K562 (cell line): Measurements from ENCODE around the gene KIAA0513. TPM values are rescaled to one million over a fixed set of nuclear protein-coding genes. Genes with fewer than 3 reads are reported as not detected.

Source experiments
- ARHGAP35 ChIP-seq: fragments of 450-650 bp; IDR thresholded peaks from 2 replicates; pipeline ENCODE4 v1.6.1; 2018; ENCODE audit not compliant: partially characterized antibody
- BRD4 ChIP-seq: fragments of 200-600 bp; sonication (generic); IDR thresholded peaks from 2 replicates; pipeline ENCODE4 v1.6.1; 2017; ENCODE audit warnings: inconsistent platforms
- CBX5 ChIP-seq: IDR thresholded peaks from 2 replicates; pipeline ENCODE4 v1.6.1; 2014; ENCODE audit warnings: low read depth, borderline replicate concordance
- CC2D1A ChIP-seq: fragments of 450-650 bp; IDR thresholded peaks from 2 replicates; pipeline ENCODE4 v1.6.1; 2017; ENCODE audit warnings: mild to moderate bottlenecking
- CREM ChIP-seq: IDR thresholded peaks from 2 replicates; pipeline ENCODE4 v1.6.1; 2014; ENCODE audit warnings: antibody characterized with exemption, low read depth
- DNMT1 ChIP-seq: fragments of 450-650 bp; IDR thresholded peaks from 2 replicates; pipeline ENCODE4 v1.6.1; 2016; ENCODE audit warnings: antibody characterized with exemption, mild to moderate bottlenecking
- HDAC1 ChIP-seq, 2 experiments: fragments of 450-650 bp; IDR thresholded peaks; 2 replicates each; pipeline ENCODE4 v1.6.1; 2016 to 2017; ENCODE audit warnings: inconsistent platforms in 1 of 2, mild to moderate bottlenecking in 1 of 2, moderate library complexity in 1 of 2
- HMG20A ChIP-seq: fragments of 450-650 bp; formaldehyde crosslinking; conservative IDR thresholded peaks from 2 replicates; pipeline ENCODE4 v1.4.0; 2020; ENCODE audit warnings: mild to moderate bottlenecking, mixed read lengths
- JUN ChIP-seq, 2 experiments: sonication (generic) in 1 of 2; formaldehyde crosslinking in 1 of 2; IDR thresholded peaks; 2 replicates each; pipeline versions ENCODE4 v1.6.1 to v1.8.0; 2012 to 2022; ENCODE audit warnings: borderline replicate concordance in 2 of 2, mild to moderate bottlenecking in 2 of 2, improper control_type of control experiment in 1 of 2, low read depth in 1 of 2, low read length in 1 of 2, missing genetic modification reagents in 1 of 2
- KDM2B ChIP-seq: fragments of 250-450 bp; sonication (Bioruptor Pico); IDR thresholded peaks from 2 replicates; pipeline ENCODE4 v1.8.0; 2021; ENCODE audit warnings: mild to moderate bottlenecking, moderate library complexity
- MCM5 ChIP-seq: fragments of 450-650 bp; IDR thresholded peaks from 2 replicates; pipeline ENCODE4 v1.6.1; 2016; ENCODE audit warnings: low read depth
- MYBL2 ChIP-seq, 2 experiments: fragments of 450-650 bp in 1 of 2; sonication (generic) in 1 of 2; formaldehyde crosslinking in 1 of 2; IDR thresholded peaks; 2 replicates each; pipeline versions ENCODE4 v1.6.1 to v1.8.1; 2017 to 2022; ENCODE audit warnings: borderline replicate concordance in 1 of 2, inconsistent platforms in 1 of 2, low read depth in 1 of 2, mild to moderate bottlenecking in 1 of 2, missing genetic modification reagents in 1 of 2, moderate library complexity in 1 of 2
- POLR3A ChIP-seq: IDR thresholded peaks from 2 replicates; pipeline ENCODE4 v1.6.1; 2011; ENCODE audit warnings: borderline replicate concordance, mild to moderate bottlenecking, moderate library complexity; ENCODE audit not compliant: insufficient read length, insufficient read depth; ENCODE audit errors: extremely low read depth
- RBM14 ChIP-seq: fragments of 200-400 bp; formaldehyde crosslinking; IDR thresholded peaks from 2 replicates; pipeline ENCODE4 v1.6.1; 2018; ENCODE audit warnings: low read depth, mild to moderate bottlenecking, low read length, moderate library complexity, borderline replicate concordance; ENCODE audit not compliant: insufficient read depth
- SMARCE1 ChIP-seq: fragments of 450-650 bp; IDR thresholded peaks from 2 replicates; pipeline ENCODE4 v1.7.1; 2016; ENCODE audit warnings: mild to moderate bottlenecking
- TCF3 ChIP-seq: sonication (generic); formaldehyde crosslinking; IDR thresholded peaks from 2 replicates; pipeline ENCODE4 v1.4.0; 2020; ENCODE audit warnings: mild to moderate bottlenecking, missing genetic modification reagents
- YY1 ChIP-seq, 3 experiments: IDR thresholded peaks; 2 replicates each; pipeline ENCODE4 v1.6.1; 2011; ENCODE audit warnings: low read length in 2 of 3, mild to moderate bottlenecking in 2 of 3, moderate library complexity in 2 of 3, borderline replicate concordance in 1 of 3, control low read depth in 1 of 3, low read depth in 1 of 3; ENCODE audit not compliant: insufficient read depth in 3 of 3, insufficient replicate concordance in 2 of 3, control insufficient read depth in 1 of 3, insufficient read length in 1 of 3; ENCODE audit errors: extremely low read depth in 1 of 3
- ZBTB17 ChIP-seq: fragments of 450-650 bp; formaldehyde crosslinking; IDR thresholded peaks from 2 replicates; pipeline ENCODE4 v1.4.0; 2020; ENCODE audit warnings: mild to moderate bottlenecking
- ZNF12 ChIP-seq: sonication (generic); formaldehyde crosslinking; IDR thresholded peaks from 2 replicates; pipeline ENCODE4 v1.4.0; 2020; ENCODE audit warnings: mild to moderate bottlenecking, missing genetic modification reagents
- ZNF143 ChIP-seq: sonication (generic); formaldehyde crosslinking; IDR thresholded peaks from 2 replicates; pipeline ENCODE4 v1.9.0; 2022; ENCODE audit warnings: mild to moderate bottlenecking, missing genetic modification reagents
- ZNF766 ChIP-seq: fragments of 200-800 bp; sonication (Bioruptor generic); conservative IDR thresholded peaks from 2 replicates; pipeline ENCODE4 v1.6.1; 2016; ENCODE audit warnings: missing genetic modification characterization, missing compliant biosample characterization
- polyA plus RNA-seq, 8 experiments: library from polyadenylated mRNA; depleted of rRNA in 4 of 8; stranded (reverse) in 5 of 8; unstranded in 3 of 8; fragments of >200 nt; fragmentation: Nextera tagmentation in 2 of 8; fragmentation: Illumina TruSeq in 1 of 8; extraction: Ambion mirVana in 2 of 8; extraction: Trizol in 1 of 8; gene quantifications; 2 replicates each; pipeline versions ENCODE4 v1.2.1 to v1.2.3, GENCODE V29; 2011 to 2014; ENCODE audit warnings: inconsistent platforms in 1 of 8, missing spikeins in 1 of 8
- total RNA-seq, 7 experiments: library from RNA; depleted of rRNA in 6 of 7; stranded (reverse); fragments of >200 nt in 6 of 7; fragmentation: Illumina TruSeq in 2 of 7; extraction: Trizol in 2 of 7; gene quantifications; 2 replicates each; pipeline versions ENCODE4 v1.2.1 to v1.2.3, GENCODE V29; 2011 to 2021; ENCODE audit warnings: low replicate concordance in 1 of 7
- TF ChIP-seq, protein P1 (sequence below): fragments of 450-650 bp; IDR thresholded peaks from 2 replicates; pipeline ENCODE4 v1.6.1; 2018; ENCODE audit warnings: mild to moderate bottlenecking, low read depth; ENCODE audit not compliant: partially characterized antibody
- TF ChIP-seq, protein P2 (sequence below): fragments of 250-450 bp; sonication (Bioruptor Pico); IDR thresholded peaks from 2 replicates; pipeline ENCODE4 v1.4.0; 2020; ENCODE audit warnings: borderline replicate concordance

KIAA0513 gene
- total and polyA plus RNA-seq, 9 of the 15 experiments (the other 6 are each of a cell fraction or from before 2014, with no cell fraction given), result 0.18 to 13.7 (median 10.2) TPM

DNA sequence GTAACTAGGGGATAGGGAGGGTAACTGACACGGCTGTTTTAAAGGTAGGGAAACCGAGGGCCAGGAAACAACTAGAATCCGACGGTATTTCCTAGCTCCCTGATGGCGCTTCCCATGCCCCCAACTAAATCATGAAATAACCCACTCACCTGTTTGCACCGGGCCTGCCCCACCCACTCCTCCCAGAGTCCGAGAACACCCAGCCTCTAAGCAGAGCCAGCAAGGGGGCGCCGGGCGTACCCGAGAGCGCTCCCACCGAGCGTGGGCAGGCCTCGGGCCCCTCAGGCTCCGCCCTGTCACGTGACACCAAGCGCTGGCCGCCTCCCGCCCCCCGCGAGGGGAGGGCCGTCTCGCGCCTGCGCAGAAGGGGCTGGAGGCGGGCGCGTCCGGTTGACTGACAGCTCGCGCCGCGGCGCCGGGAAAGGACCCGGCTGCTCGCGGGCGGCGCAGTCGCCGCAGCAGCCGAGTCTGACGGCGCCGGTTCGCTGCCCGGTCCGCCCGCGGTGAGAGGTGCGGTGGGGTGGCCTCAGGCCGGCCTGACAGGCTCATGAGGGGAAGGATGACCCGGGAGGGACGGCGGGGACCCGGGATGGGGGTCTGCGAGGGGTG lies at the start of gene KIAA0513 (continued):
- TF ChIP-seq SMARCE1 (peak; percentile 51; the same call in 1 of the 2 replicates), ZNF143 (CRISPR knock-in tag) (no peak), ZNF766 (CRISPR knock-in tag) (no peak), HMG20A (CRISPR knock-in tag) (no peak), CREM (peak; percentile 48; the same call in 1 of the 2 replicates), JUN (IDR thresholded peaks at IDR 0.05; ENCODE audit: borderline replicate concordance, low read depth, low read length) (no peak), JUN (CRISPR knock-in tag; IDR thresholded peaks at IDR 0.05; ENCODE audit: borderline replicate concordance) (no peak), CBX5 (no peak), CC2D1A (no peak), TCF3 (no peak), ARHGAP35 (no peak), YY1 (IDR thresholded peaks at IDR 0.05; ENCODE audit: borderline replicate concordance in 1 of 3, control insufficient read depth in 1 of 3, extremely low read depth in 1 of 3, insufficient read depth in 3 of 3, insufficient read length in 1 of 3, insufficient replicate concordance in 2 of 3, low read depth in 1 of 3, low read length in 2 of 3) (peak in 2 of 3 experiments; percentile 9 to 35), DNMT1 (no peak), ZNF12 (no peak), BRD4 (no peak), ZBTB17 (CRISPR knock-in tag) (0 out of 2 replicates have a peak, but pooled peaks have one; percentile 50), POLR3A (no peak), HDAC1 (IDR thresholded peaks at IDR 0.05) (peak in 1 of 2 experiments; percentile 69; a peak in 2 of 4 replicates), MCM5 (no peak), KDM2B (CRISPR knock-in tag) (peak; percentile 11; the same call in 1 of the 2 replicates), RBM14 (no peak), MYBL2 (IDR thresholded peaks at IDR 0.05; ENCODE audit: low read depth) (no peak), MYBL2 (CRISPR knock-in tag; IDR thresholded peaks at IDR 0.05; ENCODE audit: borderline replicate concordance) (no peak)
- TF ChIP-seq, protein P1, sequence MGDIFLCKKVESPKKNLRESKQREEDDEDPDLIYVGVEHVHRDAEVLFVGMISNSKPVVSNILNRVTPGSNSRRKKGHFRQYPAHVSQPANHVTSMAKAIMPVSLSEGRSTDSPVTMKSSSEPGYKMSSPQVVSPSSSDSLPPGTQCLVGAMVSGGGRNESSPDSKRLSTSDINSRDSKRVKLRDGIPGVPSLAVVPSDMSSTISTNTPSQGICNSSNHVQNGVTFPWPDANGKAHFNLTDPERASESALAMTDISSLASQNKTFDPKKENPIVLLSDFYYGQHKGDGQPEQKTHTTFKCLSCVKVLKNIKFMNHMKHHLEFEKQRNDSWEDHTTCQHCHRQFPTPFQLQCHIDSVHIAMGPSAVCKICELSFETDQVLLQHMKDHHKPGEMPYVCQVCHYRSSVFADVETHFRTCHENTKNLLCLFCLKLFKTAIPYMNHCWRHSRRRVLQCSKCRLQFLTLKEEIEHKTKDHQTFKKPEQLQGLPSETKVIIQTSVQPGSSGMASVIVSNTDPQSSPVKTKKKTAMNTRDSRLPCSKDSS, result no peak
- TF ChIP-seq, protein P2, sequence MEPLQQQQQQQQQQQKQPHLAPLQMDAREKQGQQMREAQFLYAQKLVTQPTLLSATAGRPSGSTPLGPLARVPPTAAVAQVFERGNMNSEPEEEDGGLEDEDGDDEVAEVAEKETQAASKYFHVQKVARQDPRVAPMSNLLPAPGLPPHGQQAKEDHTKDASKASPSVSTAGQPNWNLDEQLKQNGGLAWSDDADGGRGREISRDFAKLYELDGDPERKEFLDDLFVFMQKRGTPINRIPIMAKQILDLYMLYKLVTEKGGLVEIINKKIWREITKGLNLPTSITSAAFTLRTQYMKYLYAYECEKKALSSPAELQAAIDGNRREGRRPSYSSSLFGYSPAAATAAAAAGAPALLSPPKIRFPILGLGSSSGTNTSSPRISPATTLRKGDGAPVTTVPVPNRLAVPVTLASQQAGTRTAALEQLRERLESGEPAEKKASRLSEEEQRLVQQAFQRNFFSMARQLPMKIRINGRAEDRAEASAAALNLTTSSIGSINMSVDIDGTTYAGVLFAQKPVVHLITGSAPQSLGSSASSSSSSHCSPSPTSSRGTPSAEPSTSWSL (CRISPR knock-in tag), result 0 out of 2 replicates have a peak, but pooled peaks have one; percentile 14
